RWPE1 (cell line): Measurements from ENCODE around the gene DLGAP1.

Experiments
- CTCF ChIA-PET: fragments of 350-600 bp; sonication (Branson Sonifier 250); formaldehyde crosslinking; extraction: SDS; loops from one replicate; lab custom pipeline; 2021; lab: Yijun Ruan, JAX
- POLR2A ChIA-PET: fragments of 400-600 bp; formaldehyde crosslinking; extraction: SDS; loops from one replicate; lab custom pipeline; 2020; ENCODE audit warnings: antibody characterized with exemption; ENCODE audit not compliant: low non-redundant PET; lab: Yijun Ruan, JAX
- DNase-seq: peaks from one replicate; pipeline ENCODE4 v3.0.0; 2012; ENCODE audit warnings: low spot score
- H3K27ac ChIP-seq: fragments of 450-650 bp; 2 replicates; pipeline ENCODE4 v1.5.1; 2017
- TF ChIP-seq, protein P1 (sequence below): fragments of 450-650 bp; conservative IDR thresholded peaks from 2 replicates; pipeline ENCODE4 v1.5.1; 2017; ENCODE audit warnings: low read depth, mild to moderate bottlenecking

The DLGAP1 gene

GRCh38 chr18:3528231-3528630 lies 926.9 kb downstream of the DLGAP1 start:
- CTCF ChIA-PET: no interaction called here
- no peak overlapping the region for H3K27ac ChIP-seq
- TF ChIP-seq, protein P1, sequence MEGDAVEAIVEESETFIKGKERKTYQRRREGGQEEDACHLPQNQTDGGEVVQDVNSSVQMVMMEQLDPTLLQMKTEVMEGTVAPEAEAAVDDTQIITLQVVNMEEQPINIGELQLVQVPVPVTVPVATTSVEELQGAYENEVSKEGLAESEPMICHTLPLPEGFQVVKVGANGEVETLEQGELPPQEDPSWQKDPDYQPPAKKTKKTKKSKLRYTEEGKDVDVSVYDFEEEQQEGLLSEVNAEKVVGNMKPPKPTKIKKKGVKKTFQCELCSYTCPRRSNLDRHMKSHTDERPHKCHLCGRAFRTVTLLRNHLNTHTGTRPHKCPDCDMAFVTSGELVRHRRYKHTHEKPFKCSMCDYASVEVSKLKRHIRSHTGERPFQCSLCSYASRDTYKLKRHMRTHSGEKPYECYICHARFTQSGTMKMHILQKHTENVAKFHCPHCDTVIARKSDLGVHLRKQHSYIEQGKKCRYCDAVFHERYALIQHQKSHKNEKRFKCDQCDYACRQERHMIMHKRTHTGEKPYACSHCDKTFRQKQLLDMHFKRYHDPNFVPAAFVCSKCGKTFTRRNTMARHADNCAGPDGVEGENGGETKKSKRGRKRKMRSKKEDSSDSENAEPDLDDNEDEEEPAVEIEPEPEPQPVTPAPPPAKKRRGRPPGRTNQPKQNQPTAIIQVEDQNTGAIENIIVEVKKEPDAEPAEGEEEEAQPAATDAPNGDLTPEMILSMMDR: no peak
- DNase-seq: no peak
- POLR2A ChIA-PET: no interaction called here

GRCh38 chr18:3526421-3527354 lies 928.4 kb downstream of the DLGAP1 start:
- ChIA-PET CTCF (interaction anchor here (0.5 to 0.6 kb wide), 2 partner anchors 15 to 22 kb away, joined by 3 to 4 read pairs; no protein-coding TSS in a partner anchor), POLR2A (interaction anchor here (0.6 kb wide), 1 partner anchor 15 kb away, joined by 5 read pairs; no protein-coding TSS in a partner anchor)
- TF ChIP-seq, protein P1: no peak
- H3K27ac ChIP-seq: no peak overlapping the region
- no peak for DNase-seq

- ChIA-PET CTCF (no interaction called here), POLR2A (no interaction called here)
- TF ChIP-seq, protein P1: no peak
- H3K27ac ChIP-seq: no peak overlapping the region
- DNase-seq: no peak
Observed at GRCh38 chr18:3525870-3526420, 929.2 kb downstream of the DLGAP1 start.

DNA sequence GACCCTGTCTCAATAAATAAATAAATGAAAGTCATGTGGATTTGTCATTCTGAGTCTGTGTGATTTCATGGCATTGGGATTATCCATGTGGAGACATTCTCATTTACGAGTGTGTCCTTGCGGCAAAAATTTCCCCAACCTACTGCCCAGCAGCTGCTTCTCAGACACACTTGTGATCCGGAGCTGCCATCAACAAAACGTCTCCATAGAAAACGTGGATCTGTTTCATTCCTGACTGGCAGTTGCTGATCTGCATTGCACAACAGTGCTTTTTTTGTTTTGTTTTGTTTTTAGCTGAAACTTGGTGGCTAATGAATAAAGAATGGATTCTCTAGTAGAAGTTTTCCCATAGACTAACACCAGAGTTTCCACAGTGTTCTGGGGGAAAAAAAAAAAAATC lies 930.4 kb downstream of the DLGAP1 start:
- POLR2A ChIA-PET: no interaction called here

DNA sequence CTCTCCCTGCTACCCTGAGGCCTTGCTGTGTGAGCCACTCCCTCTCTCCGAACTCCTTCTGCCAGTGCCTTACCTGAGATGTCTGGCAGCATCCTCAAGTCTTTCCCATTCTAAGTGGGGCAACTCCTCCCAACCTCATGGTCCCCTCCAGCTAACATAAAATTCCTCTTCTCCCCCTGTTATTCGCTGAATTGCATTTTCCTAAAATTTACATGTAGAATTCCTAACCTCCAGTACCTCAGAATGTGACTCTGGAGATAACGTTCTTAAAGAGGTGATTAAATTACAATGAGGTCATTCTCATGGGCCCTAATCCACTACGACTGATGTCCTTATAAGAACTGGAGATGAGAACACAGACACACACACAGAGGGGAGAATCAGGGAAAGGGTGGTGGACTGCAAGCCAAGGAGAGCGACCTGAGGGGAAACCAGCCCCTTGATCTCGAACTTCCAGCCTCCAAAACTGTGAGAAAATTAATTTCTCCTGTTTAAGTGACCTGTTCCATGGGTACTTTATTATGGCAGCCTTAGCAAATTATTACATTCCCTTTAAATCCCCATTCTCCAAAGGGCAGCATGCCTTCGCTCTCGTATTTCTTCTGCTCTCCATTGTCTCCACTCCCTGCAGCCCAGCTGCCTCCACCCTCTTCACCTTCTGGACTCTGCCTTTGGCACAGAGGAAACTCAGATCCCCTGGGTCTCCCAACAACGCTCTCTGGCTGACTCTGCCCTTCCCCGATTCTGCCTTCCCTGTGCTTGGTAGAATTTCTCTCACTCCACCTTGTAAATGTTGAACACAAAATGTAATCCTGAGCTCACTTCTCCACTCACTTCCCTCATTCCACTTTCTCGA lies 934.6 kb downstream of the DLGAP1 start:
- ChIA-PET POLR2A (no interaction called here), CTCF (no interaction called here)
- no peak for DNase-seq
- no peak overlapping the region for H3K27ac ChIP-seq
- TF ChIP-seq, protein P1: no peak

More for the DNA sequence above, 930.4 kb downstream of the DLGAP1 start:
- DNase-seq: no peak
- H3K27ac ChIP-seq: no peak overlapping the region
- TF ChIP-seq, protein P1: no peak
- CTCF ChIA-PET: interaction anchor here (1.2 kb wide), 1 partner anchor 61 kb away, joined by 4 read pairs; no protein-coding TSS in a partner anchor
